GM21576 (cell line): ENCODE data around the gene DEGS2.

Experiments
- ATAC-seq: cut with Tn5 transposase; IDR thresholded peaks from one replicate; pipeline ENCODE4 v1.9.1; 2021; ENCODE audit warnings: mild to moderate bottlenecking, moderate library complexity; ENCODE audit not compliant: unreplicated experiment

The DEGS2 gene

GRCh38 chr14:100134586-100134985 lies 24.9 kb downstream of the DEGS2 start:
- ATAC-seq = no peak

- no peak for ATAC-seq
Observed at GRCh38 chr14:100132903-100133510, 26.4 kb downstream of the DEGS2 start.

GRCh38 chr14:100132161-100132902 lies 27.1 kb downstream of the DEGS2 start:
- ATAC-seq = no peak

GRCh38 chr14:100131181-100131580 lies 28.3 kb downstream of the DEGS2 start:
- ATAC-seq = no peak

- ATAC-seq = no peak
Observed at GRCh38 chr14:100130521-100130920, 28.9 kb downstream of the DEGS2 start.

- ATAC-seq = no peak
Observed at GRCh38 chr14:100129161-100129589, 30.3 kb downstream of the DEGS2 start.

DNA sequence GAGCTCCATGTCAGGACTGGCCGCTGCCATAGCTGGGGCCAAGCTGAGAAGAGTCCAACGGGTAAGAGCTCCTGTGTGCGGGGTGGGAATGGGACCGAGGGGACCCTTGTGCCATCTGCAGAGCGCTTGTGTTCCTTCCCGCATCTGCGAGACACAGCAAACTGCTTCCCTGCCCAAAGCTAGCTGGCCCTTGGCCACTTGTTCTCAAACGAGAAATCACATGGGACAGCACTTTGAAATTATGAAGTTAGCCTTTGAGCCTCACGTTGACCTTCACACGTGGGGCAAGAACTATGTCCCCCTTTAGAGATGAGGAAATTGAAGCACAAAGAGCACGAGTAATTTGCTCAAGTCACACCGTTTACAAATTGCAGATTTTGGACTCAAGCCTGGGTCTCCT lies 30.8 kb downstream of the DEGS2 start:
- no peak for ATAC-seq

DNA sequence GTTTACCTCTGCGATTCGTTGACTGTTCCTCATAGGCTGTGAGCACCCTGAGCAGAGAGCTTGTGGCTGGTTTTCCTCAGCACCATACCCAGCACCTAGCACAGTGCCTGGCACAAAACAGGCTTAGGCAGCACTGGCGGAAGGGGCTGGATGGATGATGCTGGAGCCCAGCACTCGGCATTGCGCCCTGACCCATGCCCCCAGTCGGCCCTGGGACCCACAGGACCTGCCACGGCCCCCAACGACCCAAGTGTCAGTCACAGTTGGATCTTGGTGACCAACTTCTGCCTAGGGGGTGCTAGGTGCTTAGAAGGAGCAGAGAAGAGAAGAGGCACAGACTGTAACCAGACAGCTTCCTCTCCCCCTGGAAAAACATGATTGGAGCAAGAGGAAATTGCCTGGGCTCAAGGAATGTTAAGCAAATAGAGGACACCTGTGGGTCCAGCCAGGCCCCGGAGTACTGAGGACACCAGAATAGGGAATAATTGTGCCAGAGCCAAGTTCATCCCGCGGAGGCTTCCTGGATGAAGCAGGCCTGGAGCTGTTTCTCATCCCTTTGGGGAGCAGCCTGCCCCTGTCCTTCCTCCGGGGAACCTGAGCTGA lies 31.5 kb downstream of the DEGS2 start:
- no peak for ATAC-seq

DNA sequence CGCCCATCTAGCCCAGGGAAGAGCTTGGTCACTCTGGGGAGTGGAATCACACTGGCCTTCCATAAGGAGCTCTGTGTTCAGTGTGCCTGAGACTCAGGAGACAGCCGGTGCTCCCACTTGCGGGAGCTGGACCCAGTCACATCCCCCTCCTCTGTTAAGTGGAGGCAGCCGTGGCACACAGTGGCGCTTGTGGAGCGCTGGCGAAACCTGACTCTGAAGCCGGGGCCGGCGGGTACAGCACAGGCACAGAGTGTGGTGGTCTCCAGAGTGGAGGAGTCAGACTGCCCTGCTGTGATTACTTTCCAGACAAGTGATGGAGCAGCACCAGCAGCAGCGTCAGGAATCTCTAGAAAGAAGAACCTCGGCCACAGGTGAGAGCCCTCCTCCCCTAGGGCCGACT lies 33.0 kb downstream of the DEGS2 start:
- ATAC-seq = no peak

GRCh38 chr14:100124551-100125088 lies 34.8 kb downstream of the DEGS2 start:
- ATAC-seq = no peak

GRCh38 chr14:100123618-100124017 lies 35.8 kb downstream of the DEGS2 start:
- ATAC-seq = no peak

DNA sequence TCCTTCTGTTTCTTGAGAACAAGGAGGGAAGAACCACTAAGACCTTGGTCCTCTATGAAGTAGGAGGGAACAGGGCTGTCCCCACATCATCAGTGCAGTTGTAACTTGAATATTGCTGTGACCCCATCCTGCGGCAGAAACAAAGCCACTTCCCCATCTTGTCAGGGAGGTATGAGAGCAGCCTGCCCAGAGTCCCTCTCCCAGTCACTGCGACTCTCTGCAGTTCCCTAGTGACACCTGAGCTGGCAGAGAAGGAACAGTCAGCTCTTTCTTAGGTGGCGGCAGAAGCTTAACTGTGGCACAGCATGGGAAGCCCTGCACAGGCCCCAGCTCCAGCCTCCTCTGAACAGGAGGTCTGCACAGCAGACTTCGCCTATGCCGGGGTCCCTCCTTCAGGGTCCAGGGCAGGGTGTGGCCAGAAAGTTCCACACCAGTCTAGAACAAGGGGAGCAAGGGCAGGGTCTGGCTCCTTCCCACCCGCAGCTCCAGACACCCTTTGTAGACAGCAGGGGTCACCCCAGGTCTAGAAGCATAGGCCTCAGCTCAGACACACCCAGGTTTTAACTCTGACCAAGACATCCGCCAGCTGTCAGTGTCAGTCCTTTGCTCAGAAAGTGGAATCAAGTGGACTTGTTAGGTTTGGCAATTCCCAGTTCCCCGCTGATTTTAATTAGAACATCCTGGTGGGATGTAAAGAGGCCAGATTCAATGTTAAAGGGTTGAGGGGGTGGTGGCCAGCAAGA lies 36.8 kb downstream of the DEGS2 start:
- no peak for ATAC-seq

DNA sequence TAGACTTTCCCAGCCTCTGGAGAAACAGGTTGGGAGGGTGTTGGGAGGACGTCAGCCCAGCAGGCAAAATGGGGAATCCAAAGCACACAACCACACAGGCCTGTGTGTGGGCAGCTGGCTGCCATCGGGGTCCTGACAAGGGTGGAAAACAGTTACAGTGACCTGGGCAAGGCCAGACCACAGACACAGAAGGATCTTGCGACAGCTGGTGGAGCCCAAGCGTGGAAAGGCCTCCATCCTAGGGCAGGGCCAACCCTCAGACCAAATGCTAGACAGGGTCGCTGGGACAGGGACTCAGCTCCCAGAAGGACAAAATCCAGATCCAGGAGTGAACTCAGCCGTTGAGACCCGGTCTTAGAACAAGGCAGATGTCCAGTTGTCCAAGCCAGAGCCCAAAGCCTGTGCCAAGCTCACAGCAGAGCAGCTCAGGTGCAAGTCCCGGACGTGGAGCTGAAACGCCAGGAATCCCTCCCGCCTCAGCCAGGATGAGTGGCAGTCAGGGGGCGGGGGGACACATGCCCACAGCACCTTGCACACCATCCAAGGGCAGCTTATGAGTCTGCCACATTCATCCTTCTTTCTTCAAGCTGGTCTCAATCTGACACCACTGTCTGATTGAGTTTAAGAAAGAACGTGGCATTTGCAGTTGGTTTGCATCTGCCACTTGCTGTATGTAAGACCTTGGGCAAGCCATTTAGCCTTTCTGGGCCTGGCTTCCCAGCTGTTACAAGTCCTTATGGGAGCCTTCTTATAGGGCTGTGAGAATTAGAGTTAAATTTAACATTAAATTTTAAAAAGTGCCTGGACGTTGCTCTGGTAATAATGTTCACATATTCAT lies 37.6 kb downstream of the DEGS2 start:
- ATAC-seq = no peak

DNA sequence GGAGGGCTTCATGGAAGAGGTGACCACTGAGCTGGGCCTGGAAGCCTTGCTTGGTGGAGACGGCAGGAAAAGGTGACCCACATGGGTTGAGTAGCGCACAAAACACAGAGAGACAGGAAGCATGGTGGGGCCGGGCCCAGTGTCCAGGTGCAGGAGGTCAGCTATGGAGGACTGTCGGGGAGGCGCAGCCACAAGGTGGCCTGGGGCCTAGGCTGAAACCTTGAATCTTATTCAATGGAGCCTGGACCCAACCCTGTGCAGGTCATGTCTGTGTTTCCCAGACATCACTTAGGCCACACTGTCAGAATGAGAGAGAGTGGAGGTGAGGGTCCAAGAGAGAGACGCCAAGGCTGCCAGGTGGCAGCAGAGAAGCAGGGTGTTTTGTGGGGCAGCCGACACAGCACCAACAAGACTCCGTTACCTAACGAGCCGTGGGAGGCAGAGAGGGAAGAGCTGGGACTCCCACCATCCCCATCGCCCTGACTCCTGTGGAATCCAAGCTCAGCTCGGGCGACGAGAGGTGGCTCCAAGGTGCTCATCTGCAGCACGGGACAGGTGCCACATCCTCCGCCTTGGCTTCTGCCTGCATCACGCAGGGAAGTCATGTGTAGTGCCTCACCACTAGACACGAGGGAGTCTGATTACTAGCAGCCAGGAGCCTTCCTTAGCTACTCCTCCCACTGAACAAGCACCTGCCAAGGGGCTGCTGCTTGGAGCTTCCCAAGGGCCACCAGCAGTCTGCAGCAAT lies 38.7 kb downstream of the DEGS2 start:
- no peak for ATAC-seq

DNA sequence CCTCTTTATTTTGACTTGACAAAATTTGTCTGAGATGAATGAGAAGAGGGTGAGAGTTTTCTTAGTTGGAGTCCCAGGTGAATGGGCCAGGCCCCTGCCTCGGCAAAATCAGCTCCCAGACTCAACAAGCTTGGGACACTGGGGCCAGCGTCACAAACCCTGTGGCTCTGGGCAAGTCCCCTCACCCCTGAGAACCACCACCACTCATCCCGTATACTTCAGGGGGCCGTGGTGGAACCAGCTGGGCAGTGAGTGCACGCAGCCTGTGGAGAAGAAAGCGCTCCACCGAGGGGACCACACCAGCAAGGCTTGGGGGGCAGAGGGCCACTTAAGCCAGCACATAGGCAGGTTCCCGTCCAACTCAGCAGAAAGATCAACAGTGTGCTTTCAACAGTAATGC lies 40.2 kb downstream of the DEGS2 start:
- ATAC-seq = no peak

- no peak for ATAC-seq
Observed at GRCh38 chr14:100118396-100119011, 40.9 kb downstream of the DEGS2 start.

DNA sequence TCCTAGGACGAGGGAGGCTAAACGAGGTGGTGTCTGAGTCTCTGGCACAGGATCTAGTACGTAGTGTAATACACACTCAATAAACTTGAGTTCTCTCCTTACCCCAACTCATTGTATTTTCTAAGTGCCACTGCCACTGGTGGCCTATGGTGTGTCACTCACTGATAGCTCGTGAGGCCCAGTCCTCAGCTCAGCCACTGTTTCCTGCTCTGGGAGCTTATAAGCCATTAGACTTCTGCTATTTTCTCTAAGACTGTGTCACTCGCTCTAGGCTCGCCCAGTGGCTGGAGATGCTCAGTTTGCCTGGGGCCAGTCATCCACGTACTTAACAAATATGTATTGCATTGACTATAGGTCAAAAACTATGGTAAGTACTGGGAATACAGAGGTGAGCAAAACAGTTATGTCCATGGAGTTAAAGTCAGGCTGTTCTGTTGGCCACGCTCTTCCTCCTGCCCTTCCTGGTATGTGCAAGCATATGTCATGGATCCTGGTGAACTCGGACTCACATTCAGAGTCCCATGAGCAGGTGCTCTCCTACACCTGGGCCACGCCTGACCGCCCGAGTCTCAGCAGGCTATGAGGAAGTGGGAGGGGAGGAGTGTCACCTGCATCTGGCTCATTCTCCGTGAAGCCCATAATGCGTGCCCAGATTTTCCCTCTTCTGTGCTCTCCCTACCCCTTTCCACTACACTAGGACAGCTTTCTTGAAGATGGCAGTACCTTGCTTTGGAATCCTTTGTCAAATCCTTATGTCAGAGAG lies 41.6 kb downstream of the DEGS2 start:
- ATAC-seq = no peak

DNA sequence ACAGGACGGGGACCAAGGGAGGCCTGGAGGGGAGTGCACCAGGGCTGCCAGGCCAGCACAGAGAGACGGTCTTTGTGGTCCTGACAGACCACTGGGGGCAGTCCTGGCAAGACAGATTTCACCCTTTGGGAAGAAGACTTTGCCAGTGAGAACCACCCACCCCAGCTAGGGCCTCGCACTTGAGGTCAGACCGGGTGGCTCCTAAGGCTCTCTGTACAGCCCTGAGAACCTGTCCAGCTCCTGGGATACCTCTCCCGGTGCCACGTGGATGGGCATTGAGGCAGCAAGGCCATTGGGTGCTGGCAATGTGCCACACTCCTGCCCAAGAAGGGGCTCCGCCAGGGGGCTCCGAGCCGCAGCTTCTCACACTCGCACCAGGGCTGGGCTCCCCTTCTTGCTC lies 42.4 kb downstream of the DEGS2 start:
- no peak for ATAC-seq

DNA sequence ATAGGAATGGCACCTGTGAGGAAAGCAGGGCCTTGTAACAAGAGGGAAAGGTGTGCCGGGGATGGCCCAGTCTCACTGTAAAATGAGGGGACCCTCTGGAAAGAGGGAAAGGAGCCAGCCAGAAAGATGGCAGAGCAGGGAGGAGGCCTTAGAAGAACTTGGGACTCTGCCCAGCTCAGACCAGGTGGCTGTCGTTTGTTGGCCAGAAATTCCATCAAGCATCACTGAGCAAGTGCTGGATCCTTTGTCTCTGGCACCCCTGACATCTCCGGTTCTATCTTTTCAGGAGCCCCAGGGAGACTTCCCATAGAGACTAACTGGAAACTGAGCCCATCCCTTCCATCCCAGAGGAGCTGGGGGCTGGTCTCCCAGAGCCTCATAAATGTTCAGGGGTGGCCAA lies 43.3 kb downstream of the DEGS2 start:
- no peak for ATAC-seq
